GM12864 (cell line): ENCODE results near the gene SPATA6.

Experiments used
- DNase-seq: peaks from one replicate; pipeline ENCODE4 v3.0.0-alpha.2; 2011; ENCODE audit warnings: low read depth
- H3K4me3 ChIP-seq: 2 replicates; pipeline ENCODE4 v1.5.1; 2011; ENCODE audit warnings: mild to moderate bottlenecking, low read depth, low read length, control low read depth
- TF ChIP-seq, protein P1 (sequence below): IDR thresholded peaks from 2 replicates; pipeline ENCODE4 v1.5.1; 2011; ENCODE audit warnings: low read depth, mild to moderate bottlenecking, moderate library complexity, low read length, control low read depth, inconsistent platforms; ENCODE audit errors: missing control alignments

The SPATA6 gene

GRCh38 chr1:48396208-48396607 lies 75.8 kb downstream of the SPATA6 start:
- no peak for DNase-seq
- H3K4me3 ChIP-seq = no peak overlapping the region
- TF ChIP-seq, protein P1, sequence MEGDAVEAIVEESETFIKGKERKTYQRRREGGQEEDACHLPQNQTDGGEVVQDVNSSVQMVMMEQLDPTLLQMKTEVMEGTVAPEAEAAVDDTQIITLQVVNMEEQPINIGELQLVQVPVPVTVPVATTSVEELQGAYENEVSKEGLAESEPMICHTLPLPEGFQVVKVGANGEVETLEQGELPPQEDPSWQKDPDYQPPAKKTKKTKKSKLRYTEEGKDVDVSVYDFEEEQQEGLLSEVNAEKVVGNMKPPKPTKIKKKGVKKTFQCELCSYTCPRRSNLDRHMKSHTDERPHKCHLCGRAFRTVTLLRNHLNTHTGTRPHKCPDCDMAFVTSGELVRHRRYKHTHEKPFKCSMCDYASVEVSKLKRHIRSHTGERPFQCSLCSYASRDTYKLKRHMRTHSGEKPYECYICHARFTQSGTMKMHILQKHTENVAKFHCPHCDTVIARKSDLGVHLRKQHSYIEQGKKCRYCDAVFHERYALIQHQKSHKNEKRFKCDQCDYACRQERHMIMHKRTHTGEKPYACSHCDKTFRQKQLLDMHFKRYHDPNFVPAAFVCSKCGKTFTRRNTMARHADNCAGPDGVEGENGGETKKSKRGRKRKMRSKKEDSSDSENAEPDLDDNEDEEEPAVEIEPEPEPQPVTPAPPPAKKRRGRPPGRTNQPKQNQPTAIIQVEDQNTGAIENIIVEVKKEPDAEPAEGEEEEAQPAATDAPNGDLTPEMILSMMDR = no peak

- DNase-seq = no peak
- TF ChIP-seq, protein P1 = no peak
- no peak overlapping the region for H3K4me3 ChIP-seq
These were observed 80.1 kb downstream of the SPATA6 start for GRCh38 chr1:48391926-48392325.

DNA sequence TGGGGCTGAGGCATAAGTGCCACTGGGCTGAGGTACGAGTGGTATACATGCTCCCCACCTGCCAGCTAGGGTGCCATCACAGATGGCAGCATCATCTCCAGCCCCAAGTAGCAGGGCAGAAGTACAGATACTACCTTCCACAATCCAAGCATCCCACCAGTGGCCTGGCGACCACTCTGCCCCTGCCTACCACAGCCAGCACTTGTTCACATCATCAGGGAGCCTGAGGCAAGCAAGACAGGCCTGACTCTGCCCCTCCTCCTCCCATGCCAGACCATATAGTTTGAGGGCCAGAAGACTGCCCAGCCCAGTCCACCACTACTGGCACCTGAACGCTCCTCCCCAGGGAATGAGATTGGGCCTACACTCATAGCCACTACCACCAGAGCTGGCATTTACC lies 84.6 kb downstream of the SPATA6 start:
- no peak overlapping the region for H3K4me3 ChIP-seq
- no peak for DNase-seq
- TF ChIP-seq, protein P1 = no peak

DNA sequence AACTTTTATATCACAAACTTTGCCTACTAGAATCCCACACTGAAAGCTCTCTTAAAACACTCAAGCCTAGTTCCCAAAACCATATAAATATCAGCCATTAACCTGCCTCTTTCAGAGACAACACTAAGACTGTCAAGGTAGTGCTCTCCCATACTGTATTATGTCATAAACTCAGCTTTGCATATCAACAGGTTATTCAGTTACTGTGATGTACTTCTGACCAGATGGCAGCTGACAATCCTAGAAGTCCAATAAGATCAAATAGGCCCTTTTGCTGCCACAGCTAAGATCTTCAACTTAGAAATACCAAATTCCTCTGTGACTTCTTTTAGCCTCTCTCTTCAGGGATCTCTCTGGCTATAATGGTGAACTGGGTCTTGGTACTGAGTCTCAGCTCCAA lies 97.2 kb downstream of the SPATA6 start:
- TF ChIP-seq, protein P1 = no peak
- H3K4me3 ChIP-seq = no peak overlapping the region

GRCh38 chr1:48371598-48371997 lies 100.4 kb downstream of the SPATA6 start:
- no peak overlapping the region for H3K4me3 ChIP-seq
- TF ChIP-seq, protein P1 = no peak
- DNase-seq = no peak

More for the DNA sequence above, 97.2 kb downstream of the SPATA6 start:
- no peak for DNase-seq

- DNase-seq = no peak
- H3K4me3 ChIP-seq = no peak overlapping the region
- TF ChIP-seq, protein P1 = no peak
These were observed 109.1 kb downstream of the SPATA6 start for GRCh38 chr1:48362901-48363300.

- DNase-seq = no peak
- no peak overlapping the region for H3K4me3 ChIP-seq
- TF ChIP-seq, protein P1 = no peak
These were observed 115.1 kb downstream of the SPATA6 start for GRCh38 chr1:48356901-48357300.
